ENCODE results near the gene EIF2B2.
A peak's percentile ranks its signal among the peaks of the same experiment; 100 is the strongest.

The EIF2B2 gene

DNA sequence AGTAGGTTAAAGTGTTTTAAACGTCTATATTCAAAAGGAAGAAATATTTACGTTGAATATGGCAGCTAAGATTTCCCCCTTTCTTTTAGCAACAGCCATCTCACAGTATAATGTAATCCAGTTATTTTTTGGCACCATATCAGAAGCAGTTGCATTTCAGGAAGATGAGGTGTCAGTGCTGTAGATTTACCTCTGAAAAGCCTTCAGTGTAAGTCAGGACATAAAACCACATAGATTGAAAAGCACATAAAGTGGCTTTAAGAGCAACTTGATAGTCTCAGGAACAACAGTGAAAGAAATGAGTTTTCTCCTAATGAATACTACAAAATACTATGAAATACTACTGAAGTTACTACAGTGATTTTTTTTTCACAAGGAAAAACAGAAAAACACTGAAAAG, 41.6 kb downstream of the EIF2B2 start:
- DNase-seq (ENCODE audit: low spot score), result no peak

DNA sequence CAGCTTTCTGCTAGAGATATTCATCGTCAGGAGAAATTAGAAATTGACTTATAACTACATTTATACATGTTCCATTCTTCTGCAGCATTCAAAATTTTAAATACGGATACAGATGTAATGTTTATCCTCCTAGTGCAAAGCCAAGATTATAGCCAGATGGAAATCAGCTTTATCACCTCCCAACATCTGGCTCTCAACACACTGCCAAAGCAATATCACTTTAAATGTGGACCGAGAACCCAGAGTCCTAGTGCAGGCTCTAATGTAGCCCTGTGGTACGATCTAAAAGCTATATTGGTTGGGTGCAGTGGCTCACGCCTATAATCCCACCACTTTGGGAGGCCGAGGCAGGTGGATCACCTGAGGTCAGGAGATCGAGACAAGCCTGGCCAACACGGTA, 42.0 kb downstream of the EIF2B2 start:
- no peak for DNase-seq (ENCODE audit: low spot score)

DNA sequence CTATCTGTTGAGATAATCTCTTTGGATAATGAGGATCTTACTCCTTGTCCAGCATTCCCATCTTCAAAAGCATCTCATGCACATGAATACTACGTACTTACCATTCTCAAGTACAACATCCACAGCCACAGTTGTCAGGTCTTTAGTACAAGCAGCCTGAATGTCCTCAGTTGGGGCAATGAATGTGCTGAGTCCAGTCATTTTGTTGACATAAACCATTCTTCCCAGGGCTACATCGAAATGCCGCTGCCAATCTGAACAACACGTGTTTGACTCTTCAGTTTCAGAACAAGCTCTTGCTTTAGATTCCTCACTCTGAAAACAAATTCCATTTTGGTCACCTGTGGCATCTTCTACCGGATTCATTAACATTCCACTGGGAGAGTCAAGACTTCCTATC, 43.6 kb downstream of the EIF2B2 start:
- no peak for DNase-seq (ENCODE audit: low spot score)

GRCh38 chr14:75046899-75047298, 44.2 kb downstream of the EIF2B2 start:
- DNase-seq (ENCODE audit: low spot score), result peak; percentile 37

DNA sequence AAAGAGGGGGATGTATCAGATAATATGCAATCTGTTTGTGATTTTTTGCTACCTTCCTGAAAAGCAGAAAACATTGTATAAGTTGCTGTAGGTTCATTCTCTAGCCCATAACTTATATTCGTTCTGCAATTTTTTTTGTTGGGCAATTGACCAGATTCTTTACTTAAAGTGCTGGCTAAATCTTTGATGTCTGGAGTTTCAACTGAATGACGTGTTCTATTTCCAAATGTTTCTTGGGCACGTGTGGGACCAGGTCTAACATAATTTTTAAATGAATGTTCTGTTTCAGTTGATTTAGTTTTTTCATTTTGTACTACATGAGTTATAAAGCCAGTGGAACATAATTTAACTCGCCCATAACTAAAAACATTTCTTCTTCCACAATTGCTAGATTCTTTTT, 44.8 kb downstream of the EIF2B2 start:
- DNase-seq (ENCODE audit: low spot score), result no peak

GRCh38 chr14:75048101-75048500, 45.4 kb downstream of the EIF2B2 start:
- no peak for DNase-seq (ENCODE audit: low spot score)

- DNase-seq (ENCODE audit: low spot score), result no peak
Measured at GRCh38 chr14:75049136-75049535, 46.4 kb downstream of the EIF2B2 start.

DNA sequence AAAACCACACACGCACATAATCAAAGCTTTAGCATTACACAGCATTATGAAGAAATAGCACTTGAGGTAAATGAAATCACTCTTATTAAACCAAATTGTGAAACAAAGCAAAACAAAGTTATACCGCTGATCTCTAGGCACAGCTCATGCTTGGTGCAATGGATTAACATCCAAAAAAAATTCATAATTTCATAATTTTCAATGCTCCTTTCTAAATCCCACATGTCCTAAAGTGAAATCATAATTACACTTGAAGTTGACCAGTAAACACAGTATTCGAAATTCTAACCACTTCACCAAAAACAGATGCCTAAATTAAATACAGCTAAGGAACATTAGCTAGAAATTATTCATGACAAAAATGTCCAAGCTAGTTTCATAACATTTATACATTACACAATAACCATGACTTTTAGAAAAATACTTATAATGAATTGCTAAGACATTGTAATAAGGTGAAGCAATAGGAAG, 47.0 kb downstream of the EIF2B2 start:
- no peak for DNase-seq (ENCODE audit: low spot score)

GRCh38 chr14:75050852-75051555, 48.3 kb downstream of the EIF2B2 start, which contains the start of gene MLH3:
Gene MLH3, minus strand, starts transcription at chr14:75051467. Its CDS starts 1,812 bp downstream, at chr14:75049655.
- DNase-seq (ENCODE audit: low spot score), result peak; percentile 80

- DNase-seq (ENCODE audit: low spot score), result no peak
Measured at GRCh38 chr14:75051556-75051899, 48.8 kb downstream of the EIF2B2 start.

DNA sequence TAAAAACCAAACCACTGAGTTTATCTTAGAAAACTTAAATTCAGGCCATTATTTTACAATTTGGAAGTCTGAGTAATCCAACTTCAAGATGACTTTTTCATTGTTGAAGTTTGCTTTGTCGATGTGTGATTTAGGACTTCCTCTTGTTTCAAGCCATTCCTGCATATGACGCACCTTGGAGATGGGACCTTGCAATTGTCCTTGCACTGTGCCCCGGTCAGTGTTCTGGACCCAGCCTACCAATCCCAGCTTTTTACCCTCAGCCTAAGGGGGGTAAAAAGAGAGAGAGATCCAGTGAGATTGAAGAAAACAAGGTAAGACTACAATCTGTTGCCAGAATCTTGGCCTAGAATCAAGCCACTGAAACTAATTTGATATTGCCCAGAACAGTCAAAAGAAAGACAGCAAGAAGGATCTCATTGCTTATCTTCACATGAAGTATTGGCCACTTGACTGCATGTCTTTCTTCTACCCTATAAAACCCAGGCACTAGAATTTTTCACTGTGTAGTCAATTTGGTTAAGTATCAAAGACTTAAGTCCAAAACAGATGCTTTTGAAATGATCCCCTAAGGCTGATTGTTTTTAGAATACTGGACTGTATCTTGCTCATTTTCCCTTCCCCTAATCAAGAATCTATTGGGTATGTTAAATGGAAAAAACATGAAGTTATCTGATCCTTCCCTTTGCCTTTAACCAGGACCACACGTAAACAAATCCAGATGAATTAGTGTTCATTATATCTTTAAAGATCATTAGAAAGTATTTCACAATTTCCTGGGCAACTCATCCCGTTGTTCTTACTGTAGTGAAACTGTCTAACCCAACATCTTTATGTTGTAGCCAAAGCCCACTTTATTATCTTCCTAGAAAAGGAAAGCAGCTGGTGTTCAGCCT, 50.9 kb downstream of the EIF2B2 start:
- no peak for DNase-seq (ENCODE audit: low spot score)

DNA sequence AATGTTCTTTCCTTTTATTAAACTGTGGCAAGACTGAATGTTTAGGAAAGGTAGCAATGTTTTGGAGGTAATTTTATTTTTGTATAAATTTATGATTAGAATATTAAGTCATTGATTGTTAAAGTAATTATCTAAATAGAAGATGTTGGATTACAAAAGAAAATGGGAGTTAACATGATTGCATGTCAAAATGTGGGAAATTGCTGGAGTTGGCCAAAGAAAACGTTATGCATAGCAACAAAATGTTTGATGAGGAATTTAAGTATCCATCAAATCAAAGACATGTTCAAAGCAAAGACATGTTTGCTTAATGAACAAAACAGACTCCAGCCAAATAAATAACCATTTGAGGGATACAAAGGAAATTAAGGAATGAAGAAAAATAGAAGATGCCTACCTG, 51.7 kb downstream of the EIF2B2 start:
- no peak for DNase-seq (ENCODE audit: low spot score)

- DNase-seq (ENCODE audit: low spot score), result no peak
Measured at GRCh38 chr14:75059642-75060041, 56.9 kb downstream of the EIF2B2 start.

DNA sequence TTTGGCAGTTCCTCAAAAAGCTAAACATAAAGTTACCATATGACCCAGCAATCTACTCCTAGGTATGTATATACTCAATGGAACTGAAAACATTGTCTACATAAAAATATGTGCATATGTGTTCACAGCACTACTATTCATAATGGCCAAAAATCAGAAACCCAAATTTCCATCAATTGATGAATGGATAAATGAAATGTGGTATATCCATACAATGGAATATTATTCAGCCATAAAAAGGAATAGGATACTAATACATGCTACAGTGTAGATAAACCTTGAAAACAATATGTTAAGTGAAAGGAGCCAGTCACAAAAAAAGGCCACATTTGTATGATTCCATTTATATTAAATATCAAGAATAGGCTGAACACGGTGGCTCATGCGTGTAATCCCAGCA, 57.7 kb downstream of the EIF2B2 start:
- DNase-seq (ENCODE audit: low spot score), result no peak

Measured in activated CD4-positive, alpha-beta T cell treated with anti-CD3 and anti-CD28 coated beads, Interleukin-2, Interleukin-4, amounts not matched to agents 100 ng/mL and 50 ng/mL, durations not matched to agents 16 hours and 8 hours (primary cell).